GM12878 (cell line): ENCODE results near the gene TGFB3. TPM values are rescaled to one million over a fixed set of nuclear protein-coding genes. Genes with fewer than 3 reads are reported as not detected.

Source experiments
- ATF7 ChIP-seq: fragments of 450-650 bp; IDR thresholded peaks from 2 replicates; pipeline ENCODE4 v1.6.1; 2016; ENCODE audit warnings: low read depth, mild to moderate bottlenecking
- GABPA ChIP-seq: IDR thresholded peaks from 2 replicates; pipeline ENCODE4 v1.6.1; 2014; ENCODE audit warnings: antibody characterized with exemption, low read depth, mild to moderate bottlenecking, inconsistent platforms
- NBN ChIP-seq: fragments of 450-650 bp; IDR thresholded peaks from 2 replicates; pipeline ENCODE4 v1.6.1; 2016
- RAD51 ChIP-seq: fragments of 450-650 bp; IDR thresholded peaks from 2 replicates; pipeline ENCODE4 v1.6.1; 2016; ENCODE audit warnings: moderate library complexity, mild to moderate bottlenecking, inconsistent platforms
- ZBTB11 ChIP-seq: fragments of 450-650 bp; formaldehyde crosslinking; IDR thresholded peaks from 2 replicates; pipeline ENCODE4 v1.5.0; 2022; ENCODE audit warnings: mild to moderate bottlenecking, missing genetic modification characterization
- ZNF592 ChIP-seq: fragments of 450-650 bp; IDR thresholded peaks from 2 replicates; pipeline ENCODE4 v1.6.1; 2017; ENCODE audit warnings: mild to moderate bottlenecking, moderate library complexity
- polyA plus RNA-seq, 11 experiments: library from polyadenylated mRNA; depleted of rRNA in 4 of 11; unstranded in 6 of 11; stranded (reverse) in 5 of 11; fragments of >200 nt; fragmentation: Nextera tagmentation in 4 of 11; fragmentation: Illumina TruSeq in 1 of 11; extraction: Ambion mirVana in 4 of 11; extraction: Trizol in 1 of 11; gene quantifications; 1 replicate in 1 of 11; 2 replicates in 10 of 11; pipeline versions ENCODE4 v1.2.1 to v1.2.3, GENCODE V29; 2011 to 2016; ENCODE audit warnings: inconsistent platforms in 2 of 11, missing spikeins in 2 of 11, low read depth in 1 of 11
- total RNA-seq, 4 experiments: library from RNA; depleted of rRNA in 3 of 4; stranded (reverse); fragments of >200 nt in 3 of 4; fragmentation: Illumina TruSeq in 1 of 4; extraction: Trizol in 1 of 4; gene quantifications; 2 replicates each; pipeline versions ENCODE4 v1.2.1 to v1.2.3, GENCODE V29; 2013 to 2021
- TF ChIP-seq, protein P1 (sequence below): fragments of 150-350 bp; IDR thresholded peaks from 2 replicates; pipeline ENCODE4 v1.6.1; 2014; ENCODE audit warnings: mild to moderate bottlenecking, low read depth, low read length

TGFB3 gene
- total and polyA plus RNA-seq, 10 of the 15 experiments (the other 5 are each of a cell fraction or from before 2014, with no cell fraction given), result 0.27 to 2.6 (median 0.82) TPM

DNA sequence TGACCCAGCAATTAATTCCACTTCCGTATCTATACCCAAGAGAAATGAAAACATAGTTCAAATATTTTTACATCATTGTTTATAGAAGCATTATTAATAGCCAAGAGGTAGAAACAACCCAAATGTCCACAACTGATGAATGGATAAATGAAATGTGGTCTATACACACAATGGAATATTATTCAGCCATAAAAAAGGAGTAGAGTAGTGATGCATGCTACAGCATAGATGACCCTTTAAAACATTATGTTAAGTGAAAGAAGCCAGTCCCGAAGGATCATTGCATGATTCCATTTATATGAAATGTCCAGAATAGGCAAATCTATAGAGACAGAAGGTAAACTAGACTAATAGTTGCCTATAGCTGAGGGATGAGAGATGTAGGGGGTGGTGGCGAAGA, 29.3 kb downstream of the TGFB3 start (continued):
- TF ChIP-seq ATF7, result no peak
- no peak for TF ChIP-seq RAD51
- no peak for TF ChIP-seq ZNF592
- TF ChIP-seq, protein P1, sequence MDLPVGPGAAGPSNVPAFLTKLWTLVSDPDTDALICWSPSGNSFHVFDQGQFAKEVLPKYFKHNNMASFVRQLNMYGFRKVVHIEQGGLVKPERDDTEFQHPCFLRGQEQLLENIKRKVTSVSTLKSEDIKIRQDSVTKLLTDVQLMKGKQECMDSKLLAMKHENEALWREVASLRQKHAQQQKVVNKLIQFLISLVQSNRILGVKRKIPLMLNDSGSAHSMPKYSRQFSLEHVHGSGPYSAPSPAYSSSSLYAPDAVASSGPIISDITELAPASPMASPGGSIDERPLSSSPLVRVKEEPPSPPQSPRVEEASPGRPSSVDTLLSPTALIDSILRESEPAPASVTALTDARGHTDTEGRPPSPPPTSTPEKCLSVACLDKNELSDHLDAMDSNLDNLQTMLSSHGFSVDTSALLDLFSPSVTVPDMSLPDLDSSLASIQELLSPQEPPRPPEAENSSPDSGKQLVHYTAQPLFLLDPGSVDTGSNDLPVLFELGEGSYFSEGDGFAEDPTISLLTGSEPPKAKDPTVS, result no peak
- TF ChIP-seq ZBTB11 (CRISPR knock-in tag), result no peak
- no peak for TF ChIP-seq GABPA
- TF ChIP-seq NBN, result no peak
